ENCODE data around the gene ZNF581.

DNA sequence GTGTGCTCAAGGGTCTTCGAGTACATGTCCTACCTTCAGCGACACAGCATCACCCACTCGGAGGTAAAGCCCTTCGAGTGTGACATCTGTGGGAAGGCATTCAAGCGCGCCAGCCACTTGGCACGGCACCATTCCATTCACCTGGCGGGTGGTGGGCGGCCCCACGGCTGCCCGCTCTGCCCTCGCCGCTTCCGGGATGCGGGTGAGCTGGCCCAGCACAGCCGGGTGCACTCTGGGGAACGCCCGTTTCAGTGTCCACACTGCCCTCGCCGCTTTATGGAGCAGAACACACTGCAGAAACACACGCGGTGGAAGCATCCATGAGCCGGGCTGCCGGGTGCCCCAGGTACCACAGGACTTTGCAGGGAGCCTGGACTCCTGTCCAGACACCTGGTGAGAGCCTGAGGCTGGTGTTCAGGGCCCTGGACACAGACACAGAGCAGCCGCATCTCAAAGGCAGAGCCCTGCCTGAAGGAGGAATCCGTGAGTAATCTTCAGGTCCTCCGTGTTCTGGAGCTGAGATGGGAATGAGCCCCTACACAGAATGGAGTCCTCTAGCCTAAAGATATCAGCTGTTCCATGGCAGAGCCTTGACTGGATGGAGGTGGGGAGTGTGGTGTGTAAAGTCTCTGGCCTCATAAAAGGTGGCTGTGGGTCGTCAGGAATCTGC lies 1.5 kb downstream of the ZNF581 start:
- TF ChIP-seq, protein P1, sequence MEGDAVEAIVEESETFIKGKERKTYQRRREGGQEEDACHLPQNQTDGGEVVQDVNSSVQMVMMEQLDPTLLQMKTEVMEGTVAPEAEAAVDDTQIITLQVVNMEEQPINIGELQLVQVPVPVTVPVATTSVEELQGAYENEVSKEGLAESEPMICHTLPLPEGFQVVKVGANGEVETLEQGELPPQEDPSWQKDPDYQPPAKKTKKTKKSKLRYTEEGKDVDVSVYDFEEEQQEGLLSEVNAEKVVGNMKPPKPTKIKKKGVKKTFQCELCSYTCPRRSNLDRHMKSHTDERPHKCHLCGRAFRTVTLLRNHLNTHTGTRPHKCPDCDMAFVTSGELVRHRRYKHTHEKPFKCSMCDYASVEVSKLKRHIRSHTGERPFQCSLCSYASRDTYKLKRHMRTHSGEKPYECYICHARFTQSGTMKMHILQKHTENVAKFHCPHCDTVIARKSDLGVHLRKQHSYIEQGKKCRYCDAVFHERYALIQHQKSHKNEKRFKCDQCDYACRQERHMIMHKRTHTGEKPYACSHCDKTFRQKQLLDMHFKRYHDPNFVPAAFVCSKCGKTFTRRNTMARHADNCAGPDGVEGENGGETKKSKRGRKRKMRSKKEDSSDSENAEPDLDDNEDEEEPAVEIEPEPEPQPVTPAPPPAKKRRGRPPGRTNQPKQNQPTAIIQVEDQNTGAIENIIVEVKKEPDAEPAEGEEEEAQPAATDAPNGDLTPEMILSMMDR (IDR thresholded peaks at IDR 0.05; ENCODE audit: low read depth, low read length, missing input control), result no peak
- TF ChIP-seq, protein P2, sequence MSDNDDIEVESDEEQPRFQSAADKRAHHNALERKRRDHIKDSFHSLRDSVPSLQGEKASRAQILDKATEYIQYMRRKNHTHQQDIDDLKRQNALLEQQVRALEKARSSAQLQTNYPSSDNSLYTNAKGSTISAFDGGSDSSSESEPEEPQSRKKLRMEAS (IDR thresholded peaks at IDR 0.05), result no peak
- TF ChIP-seq TAF1 (conservative IDR thresholded peaks at IDR 0.05), result no peak
- no peak for TF ChIP-seq JUND (IDR thresholded peaks at IDR 0.05)
- TF ChIP-seq, protein P3, sequence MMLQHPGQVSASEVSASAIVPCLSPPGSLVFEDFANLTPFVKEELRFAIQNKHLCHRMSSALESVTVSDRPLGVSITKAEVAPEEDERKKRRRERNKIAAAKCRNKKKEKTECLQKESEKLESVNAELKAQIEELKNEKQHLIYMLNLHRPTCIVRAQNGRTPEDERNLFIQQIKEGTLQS (IDR thresholded peaks at IDR 0.05), result no peak
- TF ChIP-seq, protein P4, sequence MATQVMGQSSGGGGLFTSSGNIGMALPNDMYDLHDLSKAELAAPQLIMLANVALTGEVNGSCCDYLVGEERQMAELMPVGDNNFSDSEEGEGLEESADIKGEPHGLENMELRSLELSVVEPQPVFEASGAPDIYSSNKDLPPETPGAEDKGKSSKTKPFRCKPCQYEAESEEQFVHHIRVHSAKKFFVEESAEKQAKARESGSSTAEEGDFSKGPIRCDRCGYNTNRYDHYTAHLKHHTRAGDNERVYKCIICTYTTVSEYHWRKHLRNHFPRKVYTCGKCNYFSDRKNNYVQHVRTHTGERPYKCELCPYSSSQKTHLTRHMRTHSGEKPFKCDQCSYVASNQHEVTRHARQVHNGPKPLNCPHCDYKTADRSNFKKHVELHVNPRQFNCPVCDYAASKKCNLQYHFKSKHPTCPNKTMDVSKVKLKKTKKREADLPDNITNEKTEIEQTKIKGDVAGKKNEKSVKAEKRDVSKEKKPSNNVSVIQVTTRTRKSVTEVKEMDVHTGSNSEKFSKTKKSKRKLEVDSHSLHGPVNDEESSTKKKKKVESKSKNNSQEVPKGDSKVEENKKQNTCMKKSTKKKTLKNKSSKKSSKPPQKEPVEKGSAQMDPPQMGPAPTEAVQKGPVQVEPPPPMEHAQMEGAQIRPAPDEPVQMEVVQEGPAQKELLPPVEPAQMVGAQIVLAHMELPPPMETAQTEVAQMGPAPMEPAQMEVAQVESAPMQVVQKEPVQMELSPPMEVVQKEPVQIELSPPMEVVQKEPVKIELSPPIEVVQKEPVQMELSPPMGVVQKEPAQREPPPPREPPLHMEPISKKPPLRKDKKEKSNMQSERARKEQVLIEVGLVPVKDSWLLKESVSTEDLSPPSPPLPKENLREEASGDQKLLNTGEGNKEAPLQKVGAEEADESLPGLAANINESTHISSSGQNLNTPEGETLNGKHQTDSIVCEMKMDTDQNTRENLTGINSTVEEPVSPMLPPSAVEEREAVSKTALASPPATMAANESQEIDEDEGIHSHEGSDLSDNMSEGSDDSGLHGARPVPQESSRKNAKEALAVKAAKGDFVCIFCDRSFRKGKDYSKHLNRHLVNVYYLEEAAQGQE (IDR thresholded peaks at IDR 0.05), result no peak
- TF ChIP-seq EGR1 (IDR thresholded peaks at IDR 0.05; ENCODE audit: low read depth in 2 of 2), result no peak
- no peak for TF ChIP-seq SP1 (IDR thresholded peaks at IDR 0.05)
- no peak for TF ChIP-seq GABPA (IDR thresholded peaks at IDR 0.05 in 1 of 2, conservative IDR thresholded peaks at IDR 0.05 in 1 of 2)
- TF ChIP-seq, protein P5, sequence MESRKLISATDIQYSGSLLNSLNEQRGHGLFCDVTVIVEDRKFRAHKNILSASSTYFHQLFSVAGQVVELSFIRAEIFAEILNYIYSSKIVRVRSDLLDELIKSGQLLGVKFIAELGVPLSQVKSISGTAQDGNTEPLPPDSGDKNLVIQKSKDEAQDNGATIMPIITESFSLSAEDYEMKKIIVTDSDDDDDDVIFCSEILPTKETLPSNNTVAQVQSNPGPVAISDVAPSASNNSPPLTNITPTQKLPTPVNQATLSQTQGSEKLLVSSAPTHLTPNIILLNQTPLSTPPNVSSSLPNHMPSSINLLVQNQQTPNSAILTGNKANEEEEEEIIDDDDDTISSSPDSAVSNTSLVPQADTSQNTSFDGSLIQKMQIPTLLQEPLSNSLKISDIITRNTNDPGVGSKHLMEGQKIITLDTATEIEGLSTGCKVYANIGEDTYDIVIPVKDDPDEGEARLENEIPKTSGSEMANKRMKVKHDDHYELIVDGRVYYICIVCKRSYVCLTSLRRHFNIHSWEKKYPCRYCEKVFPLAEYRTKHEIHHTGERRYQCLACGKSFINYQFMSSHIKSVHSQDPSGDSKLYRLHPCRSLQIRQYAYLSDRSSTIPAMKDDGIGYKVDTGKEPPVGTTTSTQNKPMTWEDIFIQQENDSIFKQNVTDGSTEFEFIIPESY (IDR thresholded peaks at IDR 0.05), result no peak
- no peak for TF ChIP-seq RAD21 (IDR thresholded peaks at IDR 0.05)

All from liver (tissue), 3 donors.